Stomach (tissue), 4 donors: Measurements from ENCODE around the gene OBP2B.
"Not testable (repeated sequence)": the region's sequence is repeated elsewhere in the genome, so short reads cannot be mapped to it uniquely, and the experiment has no call there.

Source experiments
- EP300 ChIP-seq: sonication (generic); formaldehyde crosslinking; IDR thresholded peaks from one replicate; pipeline ENCODE4 v1.6.1; 2017; ENCODE audit warnings: antibody characterized with exemption
- POLR2A ChIP-seq, 4 donors: fragments of 450-650 bp; IDR thresholded peaks; one replicate each; pipeline ENCODE4 v1.6.1; 2016; ENCODE audit warnings: antibody characterized with exemption in 4 of 4, control low read depth in 2 of 4, mild to moderate bottlenecking in 1 of 4, moderate library complexity in 1 of 4
- POLR2AphosphoS5 ChIP-seq, 3 donors: sonication (generic); formaldehyde crosslinking; IDR thresholded peaks; one replicate each; pipeline ENCODE4 v1.6.1; 2016; ENCODE audit warnings: antibody characterized with exemption in 3 of 3
- TF ChIP-seq, protein P1 (sequence below), 7 experiments: fragments of 450-650 bp in 4 of 7; fragments of 200-600 bp in 3 of 7; sonication (generic) in 3 of 7; IDR thresholded peaks; one replicate each; pipeline ENCODE4 v1.5.1; 2016 to 2019; ENCODE audit warnings: antibody characterized with exemption in 7 of 7, control low read depth in 2 of 7, mild to moderate bottlenecking in 1 of 7

DNA sequence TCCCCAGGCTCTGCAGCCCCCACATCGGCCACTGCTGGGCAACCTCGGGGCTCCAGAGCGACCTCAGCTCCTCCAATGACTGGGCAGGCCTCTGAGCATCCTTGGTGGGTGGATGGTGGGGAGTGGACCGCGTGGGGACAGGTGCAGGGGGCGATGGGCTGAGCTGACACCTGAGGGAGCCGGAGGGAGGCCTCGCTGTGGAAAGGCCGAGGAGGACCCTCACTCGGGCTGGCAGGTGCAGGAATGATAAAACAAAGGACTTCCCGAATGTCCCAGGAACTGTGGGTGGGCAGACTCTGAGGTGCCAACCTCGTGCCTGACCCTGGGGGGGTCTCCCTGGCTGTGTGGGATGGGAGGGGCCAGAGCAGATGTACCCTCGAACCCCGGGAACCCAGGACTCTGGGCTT is 3.6 kb downstream of the OBP2B start:
- TF ChIP-seq, protein P1, sequence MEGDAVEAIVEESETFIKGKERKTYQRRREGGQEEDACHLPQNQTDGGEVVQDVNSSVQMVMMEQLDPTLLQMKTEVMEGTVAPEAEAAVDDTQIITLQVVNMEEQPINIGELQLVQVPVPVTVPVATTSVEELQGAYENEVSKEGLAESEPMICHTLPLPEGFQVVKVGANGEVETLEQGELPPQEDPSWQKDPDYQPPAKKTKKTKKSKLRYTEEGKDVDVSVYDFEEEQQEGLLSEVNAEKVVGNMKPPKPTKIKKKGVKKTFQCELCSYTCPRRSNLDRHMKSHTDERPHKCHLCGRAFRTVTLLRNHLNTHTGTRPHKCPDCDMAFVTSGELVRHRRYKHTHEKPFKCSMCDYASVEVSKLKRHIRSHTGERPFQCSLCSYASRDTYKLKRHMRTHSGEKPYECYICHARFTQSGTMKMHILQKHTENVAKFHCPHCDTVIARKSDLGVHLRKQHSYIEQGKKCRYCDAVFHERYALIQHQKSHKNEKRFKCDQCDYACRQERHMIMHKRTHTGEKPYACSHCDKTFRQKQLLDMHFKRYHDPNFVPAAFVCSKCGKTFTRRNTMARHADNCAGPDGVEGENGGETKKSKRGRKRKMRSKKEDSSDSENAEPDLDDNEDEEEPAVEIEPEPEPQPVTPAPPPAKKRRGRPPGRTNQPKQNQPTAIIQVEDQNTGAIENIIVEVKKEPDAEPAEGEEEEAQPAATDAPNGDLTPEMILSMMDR (IDR thresholded peaks at IDR 0.05): not testable (repeated sequence)
- TF ChIP-seq POLR2A (IDR thresholded peaks at IDR 0.05); EP300; POLR2AphosphoS5 (IDR thresholded peaks at IDR 0.05): not testable (repeated sequence)
